Measurements from ENCODE around the gene H1-8. TPM values are rescaled to one million over a fixed set of nuclear protein-coding genes. Genes with fewer than 3 reads are reported as not detected.

H1-8 gene
- total RNA-seq, 2 donors from 2014 or later = not detected

DNA sequence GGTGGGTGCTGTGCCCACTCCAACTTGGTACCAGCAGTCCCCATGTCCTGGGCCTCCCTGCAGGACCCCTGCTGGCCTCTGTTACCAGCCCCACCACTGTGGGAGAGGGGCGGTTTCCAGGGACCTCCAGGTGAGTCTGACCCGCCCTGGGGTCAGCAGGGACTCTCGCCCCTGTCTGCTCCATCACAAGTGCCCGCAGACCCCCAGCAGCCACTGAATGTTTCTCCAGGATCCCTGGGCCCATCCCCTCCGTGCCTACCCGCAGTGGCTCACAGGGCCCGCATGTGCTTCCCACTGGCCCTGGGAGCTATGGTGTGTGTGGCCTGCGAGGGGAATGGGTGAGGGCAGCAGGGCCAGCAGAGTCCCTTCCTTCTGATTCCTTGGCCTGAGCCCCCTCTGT, 24.4 kb upstream of the H1-8 start:
- no peaks in the 10 kb centered on the region for H3K4me1 ChIP-seq (replicated peaks)
- H3K27ac ChIP-seq = no peak overlapping the region
- H3K4me3 ChIP-seq = no peak overlapping the region
- intact Hi-C loops (cut with DNase I) = no loop called here
- no peak for TF ChIP-seq POLR2AphosphoS5 (IDR thresholded peaks at IDR 0.05)
- no peak for TF ChIP-seq POLR2A (IDR thresholded peaks at IDR 0.05)
- TF ChIP-seq, protein P1, sequence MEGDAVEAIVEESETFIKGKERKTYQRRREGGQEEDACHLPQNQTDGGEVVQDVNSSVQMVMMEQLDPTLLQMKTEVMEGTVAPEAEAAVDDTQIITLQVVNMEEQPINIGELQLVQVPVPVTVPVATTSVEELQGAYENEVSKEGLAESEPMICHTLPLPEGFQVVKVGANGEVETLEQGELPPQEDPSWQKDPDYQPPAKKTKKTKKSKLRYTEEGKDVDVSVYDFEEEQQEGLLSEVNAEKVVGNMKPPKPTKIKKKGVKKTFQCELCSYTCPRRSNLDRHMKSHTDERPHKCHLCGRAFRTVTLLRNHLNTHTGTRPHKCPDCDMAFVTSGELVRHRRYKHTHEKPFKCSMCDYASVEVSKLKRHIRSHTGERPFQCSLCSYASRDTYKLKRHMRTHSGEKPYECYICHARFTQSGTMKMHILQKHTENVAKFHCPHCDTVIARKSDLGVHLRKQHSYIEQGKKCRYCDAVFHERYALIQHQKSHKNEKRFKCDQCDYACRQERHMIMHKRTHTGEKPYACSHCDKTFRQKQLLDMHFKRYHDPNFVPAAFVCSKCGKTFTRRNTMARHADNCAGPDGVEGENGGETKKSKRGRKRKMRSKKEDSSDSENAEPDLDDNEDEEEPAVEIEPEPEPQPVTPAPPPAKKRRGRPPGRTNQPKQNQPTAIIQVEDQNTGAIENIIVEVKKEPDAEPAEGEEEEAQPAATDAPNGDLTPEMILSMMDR (IDR thresholded peaks at IDR 0.05) = no peak
- DNase-seq (ENCODE audit: low spot score) = no peak
- 96% methylated on average over 8 of the region's 8 CpGs for WGBS
- no peaks in the 10 kb centered on the region for H3K9me3 ChIP-seq
- no peaks in the 10 kb centered on the region for H3K27me3 ChIP-seq (replicated peaks; ENCODE audit: insufficient read depth)
- no peaks in the 10 kb centered on the region for H3K36me3 ChIP-seq

DNA sequence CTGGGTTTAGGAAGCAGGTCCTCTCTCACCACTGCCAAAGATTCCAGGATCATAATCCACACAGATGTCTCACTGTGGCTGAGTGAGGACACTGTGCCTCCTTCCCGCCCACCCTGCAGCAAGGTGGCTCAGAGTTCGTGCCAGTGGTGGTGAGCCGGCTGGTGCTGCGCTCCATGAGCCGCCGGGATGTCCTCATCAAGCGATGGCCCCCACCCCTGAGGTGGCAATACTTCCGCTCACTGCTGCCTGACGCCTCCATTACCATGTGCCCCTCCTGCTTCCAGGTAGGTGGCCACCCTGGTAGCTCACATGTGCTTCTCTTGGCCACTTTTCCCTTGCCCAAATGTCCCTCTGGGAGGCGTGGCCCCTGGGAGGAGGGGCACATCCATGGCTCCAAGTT, 23.5 kb upstream of the H1-8 start:
- no peaks in the 10 kb centered on the region for H3K4me1 ChIP-seq (replicated peaks)
- H3K27me3 ChIP-seq (replicated peaks; ENCODE audit: insufficient read depth) = no peaks in the 10 kb centered on the region
- no peaks in the 10 kb centered on the region for H3K36me3 ChIP-seq
- no peak for TF ChIP-seq POLR2AphosphoS5 (IDR thresholded peaks at IDR 0.05)
- TF ChIP-seq POLR2A (IDR thresholded peaks at IDR 0.05) = no peak
- TF ChIP-seq, protein P1 (IDR thresholded peaks at IDR 0.05) = no peak
- WGBS = 91% methylated on average over 10 of the region's 10 CpGs
- H3K9me3 ChIP-seq = no peaks in the 10 kb centered on the region
- no peak overlapping the region for H3K27ac ChIP-seq
- DNase-seq (ENCODE audit: low spot score) = no peak
- intact Hi-C loops (cut with DNase I) = no loop called here
- H3K4me3 ChIP-seq = no peak overlapping the region

DNA sequence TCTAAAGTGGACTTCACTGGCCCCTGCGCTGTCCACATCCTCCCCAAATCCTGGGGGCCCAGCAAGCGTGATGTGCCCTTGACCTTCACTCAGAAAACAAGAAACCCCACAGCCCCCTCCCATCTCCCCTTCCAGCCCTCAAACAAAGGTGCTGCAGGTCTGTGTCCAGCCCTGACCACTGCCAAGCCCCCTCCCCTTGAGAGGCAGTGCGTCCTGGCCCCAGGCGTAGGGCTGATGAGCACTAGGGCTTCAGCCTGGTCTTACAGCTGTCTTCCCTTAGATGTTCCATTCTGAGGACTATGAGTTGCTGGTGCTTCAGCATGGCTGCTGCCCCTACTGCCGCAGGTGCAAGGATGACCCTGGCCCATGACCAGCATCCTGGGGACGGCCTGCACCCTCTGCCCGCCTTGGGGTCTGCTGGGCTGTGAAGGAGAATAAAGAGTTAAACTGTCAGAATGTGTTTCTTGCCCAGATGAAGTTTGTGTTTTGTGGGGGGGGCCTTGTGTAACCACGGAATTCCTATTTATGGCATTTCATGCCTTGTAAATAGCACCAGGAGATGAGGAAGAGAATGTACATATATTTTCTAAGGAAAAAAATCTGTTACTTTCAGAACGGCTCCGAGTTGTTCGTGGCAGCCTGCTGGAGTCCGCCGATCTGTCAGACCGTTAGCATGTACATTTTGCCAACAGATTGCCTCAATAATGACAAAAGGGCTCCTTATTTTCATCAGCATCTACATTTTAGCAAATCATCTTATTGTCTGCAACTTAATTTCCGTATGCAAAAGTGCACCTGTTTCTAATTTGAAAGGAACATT, 22.9 kb upstream of the H1-8 start:
- intact Hi-C loops (cut with DNase I) = no loop called here
- DNase-seq (ENCODE audit: low spot score) = no peak
- no peaks in the 10 kb centered on the region for H3K4me1 ChIP-seq (replicated peaks)
- no peaks in the 10 kb centered on the region for H3K27me3 ChIP-seq (replicated peaks; ENCODE audit: insufficient read depth)
- H3K9me3 ChIP-seq = no peaks in the 10 kb centered on the region
- TF ChIP-seq, protein P1 (IDR thresholded peaks at IDR 0.05) = no peak
- TF ChIP-seq POLR2A (IDR thresholded peaks at IDR 0.05) (no peak), POLR2AphosphoS5 (IDR thresholded peaks at IDR 0.05) (no peak)
- WGBS = 85% methylated on average over 15 of the region's 15 CpGs
- no peak overlapping the region for H3K27ac ChIP-seq
- no peaks in the 10 kb centered on the region for H3K36me3 ChIP-seq
- H3K4me3 ChIP-seq = no peak overlapping the region

DNA sequence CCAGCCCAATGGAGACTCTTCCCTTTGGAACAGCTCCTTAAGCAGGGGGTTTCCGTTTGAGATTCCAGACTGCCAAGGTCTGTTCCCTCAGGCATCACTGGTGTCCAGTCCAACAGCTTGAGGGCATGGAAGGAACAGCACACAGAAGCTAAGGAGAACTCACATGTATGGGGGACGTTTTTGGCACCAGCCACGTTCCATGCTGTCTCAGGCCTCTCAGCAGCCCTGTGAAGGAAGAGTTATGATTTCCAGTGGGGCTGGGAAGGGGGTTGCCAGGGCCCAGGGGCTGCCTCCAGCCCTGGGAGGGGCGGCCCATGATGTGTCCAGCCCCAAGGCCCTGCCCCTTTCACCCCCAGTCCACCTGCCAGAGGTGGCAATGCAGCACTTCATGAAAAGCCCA, 22.0 kb upstream of the H1-8 start:
- no peak for DNase-seq (ENCODE audit: low spot score)
- no peak overlapping the region for H3K27ac ChIP-seq
- no peaks in the 10 kb centered on the region for H3K9me3 ChIP-seq
- intact Hi-C loops (cut with DNase I) = no loop called here
- no peak overlapping the region for H3K4me3 ChIP-seq
- H3K4me1 ChIP-seq (replicated peaks) = no peaks in the 10 kb centered on the region
- no peaks in the 10 kb centered on the region for H3K27me3 ChIP-seq (replicated peaks; ENCODE audit: insufficient read depth)
- WGBS = 85% methylated on average over 4 of the region's 4 CpGs
- TF ChIP-seq, protein P1 (IDR thresholded peaks at IDR 0.05) = no peak
- no peak for TF ChIP-seq POLR2A (IDR thresholded peaks at IDR 0.05)
- no peak for TF ChIP-seq POLR2AphosphoS5 (IDR thresholded peaks at IDR 0.05)
- no peaks in the 10 kb centered on the region for H3K36me3 ChIP-seq

DNA sequence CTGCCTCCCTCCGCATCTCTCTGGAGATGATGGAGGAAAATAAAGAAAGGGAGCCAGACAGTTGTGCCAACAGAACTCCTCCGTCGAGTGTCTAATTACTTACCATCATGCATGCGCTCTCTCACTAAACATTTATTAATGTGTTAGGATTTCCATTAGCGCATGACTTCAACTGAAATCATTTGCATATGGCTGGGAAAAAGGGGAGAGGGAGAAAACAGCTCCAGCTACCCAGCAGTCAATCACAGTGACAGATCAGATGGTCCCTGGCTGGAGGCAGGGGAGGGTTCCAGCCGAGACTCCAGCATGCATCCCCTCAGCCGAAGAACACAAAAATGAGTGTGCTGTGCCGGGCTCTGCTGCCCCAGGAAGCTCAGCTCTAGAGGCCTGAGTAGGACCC, 21.4 kb upstream of the H1-8 start:
- TF ChIP-seq, protein P1 (IDR thresholded peaks at IDR 0.05) = no peak
- TF ChIP-seq POLR2A (IDR thresholded peaks at IDR 0.05) = no peak
- TF ChIP-seq POLR2AphosphoS5 (IDR thresholded peaks at IDR 0.05) = no peak
- Histone ChIP-seq H3K27me3 (replicated peaks; ENCODE audit: insufficient read depth) (no peaks in the 10 kb centered on the region), H3K27ac (no peak overlapping the region), H3K4me1 (replicated peaks) (no peaks in the 10 kb centered on the region), H3K36me3 (no peaks in the 10 kb centered on the region), H3K9me3 (no peaks in the 10 kb centered on the region), H3K4me3 (no peak overlapping the region)
- no peak for DNase-seq (ENCODE audit: low spot score)
- whole genome bisulfite sequencing = 73% methylated on average over 8 of the region's 8 CpGs
- intact Hi-C loops (cut with DNase I) = no loop called here

Measured in prostate gland (tissue), 2 donors.